HuH-7 (cell line): ENCODE measurements around the gene CCDC70.
"Not testable (repeated sequence)": the region's sequence is repeated elsewhere in the genome, so short reads cannot be mapped to it uniquely, and the experiment has no call there.

Source experiments
- DNase-seq: peaks from one replicate; pipeline ENCODE4 v3.0.0; 2011; ENCODE audit warnings: low spot score

CCDC70 gene

DNA sequence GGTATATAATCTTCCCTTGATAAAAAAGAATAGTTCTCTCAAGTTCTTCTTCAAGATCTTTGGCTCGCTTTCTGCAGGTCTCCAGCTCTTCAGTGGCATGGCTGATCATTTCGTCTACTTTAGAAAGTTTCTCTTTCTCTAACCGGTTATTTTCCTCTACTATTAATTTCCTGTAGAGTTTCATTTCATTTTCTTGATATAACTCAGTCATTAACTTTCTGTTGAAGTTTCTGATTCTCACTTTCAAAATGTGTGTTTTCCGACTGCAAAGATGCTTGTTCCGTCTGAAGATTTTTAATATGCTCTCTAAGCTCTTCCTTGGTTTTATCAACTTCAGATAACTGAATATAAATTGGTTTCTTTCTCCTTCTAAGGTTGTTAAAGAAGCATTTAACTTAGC, 47.5 kb downstream of the CCDC70 start:
- not testable (repeated sequence) for DNase-seq

GRCh38 chr13:51910508-51910907, 48.7 kb downstream of the CCDC70 start:
- DNase-seq = no peak

DNA sequence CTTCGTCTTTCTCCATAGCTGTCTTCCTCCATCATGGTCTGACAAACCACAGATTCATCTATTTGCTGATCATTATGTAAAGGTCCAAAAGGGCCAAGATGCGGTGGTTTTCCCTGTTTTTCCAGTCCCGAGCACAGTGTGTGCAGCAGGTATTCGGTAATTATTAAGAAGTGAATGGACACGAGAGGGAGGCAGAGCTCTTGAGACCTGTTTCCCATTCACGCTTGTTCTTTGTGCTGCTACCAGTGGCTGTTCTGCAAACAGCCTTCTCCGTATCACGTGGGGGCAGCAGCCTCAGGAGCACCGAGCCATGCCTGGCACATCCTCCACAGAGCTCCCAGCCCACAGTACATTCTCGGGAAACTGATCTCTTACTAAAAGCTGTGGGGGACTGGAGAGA, 50.3 kb downstream of the CCDC70 start:
- DNase-seq = no peak

GRCh38 chr13:51912511-51913225, 50.9 kb downstream of the CCDC70 start:
- DNase-seq = no peak

DNA sequence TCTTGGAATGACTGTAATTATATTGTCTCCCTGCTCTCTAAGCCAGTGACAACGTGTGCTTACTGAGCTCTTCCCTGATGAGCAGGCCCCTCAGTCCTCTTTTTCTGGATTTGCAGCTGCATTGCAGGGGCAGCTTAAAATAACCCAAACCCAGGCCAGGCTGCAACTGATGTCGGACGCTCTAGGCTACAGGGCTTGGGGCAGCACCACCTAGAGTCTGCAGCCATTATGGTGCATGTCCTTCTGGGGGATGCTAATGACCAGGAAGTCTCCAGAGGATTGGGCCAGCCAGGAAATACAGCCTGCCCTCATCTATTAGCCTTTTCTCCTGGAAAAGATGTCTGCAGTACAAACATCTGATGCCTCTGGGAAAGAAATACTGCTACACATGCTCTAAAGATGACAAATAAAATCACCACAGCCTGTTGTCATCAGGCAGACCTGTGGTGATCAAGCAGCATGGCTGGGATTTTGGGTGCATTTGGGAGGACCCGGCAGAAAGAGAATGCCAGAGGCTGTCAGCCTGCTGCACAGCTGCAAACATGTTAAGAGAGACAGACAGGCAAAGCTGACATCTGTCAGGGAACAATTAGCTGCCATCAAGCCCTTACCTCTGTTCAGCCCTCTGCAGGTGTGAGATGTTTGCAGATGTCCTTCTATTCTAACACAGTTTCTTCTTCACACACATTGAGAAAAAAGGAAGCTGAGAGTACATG, 51.8 kb downstream of the CCDC70 start:
- DNase-seq = no peak

DNA sequence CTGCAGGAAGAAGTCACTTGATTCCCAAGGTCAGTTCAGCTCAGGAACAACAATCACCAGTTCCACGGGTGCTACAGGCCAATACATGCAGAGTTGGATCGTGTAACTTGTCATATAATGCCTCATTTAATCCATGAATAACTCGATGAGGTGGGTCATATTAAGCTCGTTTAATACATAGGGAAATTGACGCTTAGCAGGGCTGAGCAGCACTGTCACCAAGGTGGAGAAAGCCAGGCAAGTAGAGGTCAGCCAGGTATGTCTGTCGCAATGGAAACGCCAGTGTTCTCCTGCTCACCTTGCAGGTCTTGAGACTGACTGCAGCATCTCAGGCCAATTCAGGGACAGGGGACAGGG, 52.3 kb downstream of the CCDC70 start:
- no peak for DNase-seq
